Right lobe of liver (tissue), 6 donors: ENCODE data around the gene PGP. TPM values are rescaled to one million over a fixed set of nuclear protein-coding genes. Genes with fewer than 3 reads are reported as not detected.
A peak's percentile ranks its signal among the peaks of the same experiment; 100 is the strongest.

Source experiments
- ATAC-seq, 4 donors: fragments of 200-7000 bp; cut with Tn5 transposase; one replicate each; pipeline ENCODE4 v1.9.1; 2020; ENCODE audit warnings: mild to moderate bottlenecking in 4 of 4, moderate library complexity in 4 of 4
- DNase-seq, 3 donors: peaks; one replicate each; pipeline ENCODE4 v3.0.0-alpha.2; 2020
- H3K27ac ChIP-seq, 3 donors: fragments of 200-600 bp; one replicate each; pipeline ENCODE4 v1.8.0; 2022
- H3K27me3 ChIP-seq, 2 donors: fragments of 200-600 bp; one replicate each; pipeline ENCODE4 v1.8.0; 2022
- H3K36me3 ChIP-seq, 4 donors: fragments of 200-600 bp; sonication (generic) in 1 of 4; one replicate each; pipeline versions ENCODE4 v1.5.1 to v1.8.0; 2017 to 2022; ENCODE audit warnings: control low read depth in 1 of 4
- H3K4me1 ChIP-seq, 4 donors: fragments of 200-600 bp; sonication (generic) in 1 of 4; one replicate each; pipeline versions ENCODE4 v1.5.1 to v1.8.0; 2017 to 2022; ENCODE audit warnings: control low read depth in 1 of 4
- H3K4me3 ChIP-seq, 3 donors: fragments of 200-600 bp; one replicate each; pipeline ENCODE4 v1.8.0; 2022
- H3K9me3 ChIP-seq, 4 donors: fragments of 200-600 bp; sonication (generic) in 1 of 4; one replicate each; pipeline versions ENCODE4 v1.5.1 to v1.8.0; 2017 to 2022; ENCODE audit warnings: control low read depth in 1 of 4
- POLR2A ChIP-seq: fragments of 450-650 bp; IDR thresholded peaks from one replicate; pipeline ENCODE4 v1.6.1; 2017; ENCODE audit warnings: antibody characterized with exemption, mild to moderate bottlenecking
- WGBS: methylation state at CpG from one replicate; pipeline ENCODE4 v1.1.6; 2018; ENCODE audit warnings: low coverage, low lambda C conversion rate; ENCODE audit not compliant: insufficient coverage; ENCODE audit errors: missing lambda C conversion rate; 5-methylcytosine and 5-hydroxymethylcytosine counted together
- intact Hi-C, 2 donors: fragments of 100-400 bp; cut with DNase I; formaldehyde crosslinking; loops; one replicate each; pipeline versions ENCODE4 v1.11.2 to v1.14.1; 2022
- total RNA-seq, 6 experiments: library from RNA; depleted of rRNA in 2 of 6; stranded (reverse); fragments of >200 nt in 2 of 6; fragmentation: NEBNext Ultra II Directional in 3 of 6; extraction: Animal tissue kit (Norgen Biotek cat#: 25700) in 3 of 6; gene quantifications; one replicate each; pipeline versions ENCODE4 v1.1.0 to v1.2.4, GENCODE V29; 2016 to 2023
- TF ChIP-seq, protein P1 (sequence below), 4 donors: fragments of 200-600 bp in 3 of 4; fragments of 450-650 bp in 1 of 4; IDR thresholded peaks; one replicate each; pipeline versions ENCODE4 v1.5.1 to v1.8.0; 2016 to 2022; ENCODE audit warnings: antibody characterized with exemption in 4 of 4, mild to moderate bottlenecking in 2 of 4
- donor health status: DM: no; HTN: yes; CAD: no.
- donor health status: DM: no; HTN: no; CAD: no.
- donor health status: DM: no; HTN: no; CAD: no.
- donor health status: DM: no; HTN: yes; CAD: no.
- donor health status: DM: no; HTN: yes; CAD: no.

Gene PGP
- total RNA-seq, 6 experiments from 2014 or later, result 3.8 to 14.2 (median 6.9) TPM

DNA sequence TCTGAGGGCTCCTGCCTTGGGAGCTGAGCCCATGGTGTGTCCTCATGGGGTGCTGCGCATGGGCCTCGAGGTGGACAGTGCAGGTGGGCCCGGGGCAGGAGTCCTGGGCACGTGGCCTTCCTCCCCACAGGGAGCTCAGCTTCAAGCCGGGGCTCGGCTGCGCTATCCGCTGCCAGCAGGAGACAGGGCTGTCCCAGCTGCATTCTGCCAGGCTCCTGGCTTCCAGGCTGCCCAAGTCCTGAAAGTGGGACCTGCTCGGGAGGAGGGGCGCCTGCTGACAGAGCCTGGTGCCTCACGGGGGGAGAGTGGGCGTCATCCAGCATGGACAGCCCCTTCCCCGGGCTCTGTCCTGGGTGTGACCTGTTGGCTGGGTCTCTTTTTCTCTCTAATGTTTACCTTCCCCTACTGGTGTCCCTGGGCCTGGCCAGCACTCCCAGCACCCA is 51.9 kb downstream of the PGP start:
- H3K27ac ChIP-seq, result no peak overlapping the region
- H3K36me3 ChIP-seq, result peaks cover 0 to 4% (median 1%) of the 10 kb centered on the region in 4 donors
- no peaks in the 10 kb centered on the region for H3K27me3 ChIP-seq
- intact Hi-C loops, result no loop called here
- H3K4me1 ChIP-seq, result peaks cover 0 to 69% (median 25%) of the 10 kb centered on the region in 4 donors
- no peak for DNase-seq
- ATAC-seq, result no peak
- no peak for TF ChIP-seq POLR2A
- TF ChIP-seq, protein P1, sequence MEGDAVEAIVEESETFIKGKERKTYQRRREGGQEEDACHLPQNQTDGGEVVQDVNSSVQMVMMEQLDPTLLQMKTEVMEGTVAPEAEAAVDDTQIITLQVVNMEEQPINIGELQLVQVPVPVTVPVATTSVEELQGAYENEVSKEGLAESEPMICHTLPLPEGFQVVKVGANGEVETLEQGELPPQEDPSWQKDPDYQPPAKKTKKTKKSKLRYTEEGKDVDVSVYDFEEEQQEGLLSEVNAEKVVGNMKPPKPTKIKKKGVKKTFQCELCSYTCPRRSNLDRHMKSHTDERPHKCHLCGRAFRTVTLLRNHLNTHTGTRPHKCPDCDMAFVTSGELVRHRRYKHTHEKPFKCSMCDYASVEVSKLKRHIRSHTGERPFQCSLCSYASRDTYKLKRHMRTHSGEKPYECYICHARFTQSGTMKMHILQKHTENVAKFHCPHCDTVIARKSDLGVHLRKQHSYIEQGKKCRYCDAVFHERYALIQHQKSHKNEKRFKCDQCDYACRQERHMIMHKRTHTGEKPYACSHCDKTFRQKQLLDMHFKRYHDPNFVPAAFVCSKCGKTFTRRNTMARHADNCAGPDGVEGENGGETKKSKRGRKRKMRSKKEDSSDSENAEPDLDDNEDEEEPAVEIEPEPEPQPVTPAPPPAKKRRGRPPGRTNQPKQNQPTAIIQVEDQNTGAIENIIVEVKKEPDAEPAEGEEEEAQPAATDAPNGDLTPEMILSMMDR (IDR thresholded peaks at IDR 0.05), result no peak
- H3K9me3 ChIP-seq, result no peaks in the 10 kb centered on the region
- no peak overlapping the region for H3K4me3 ChIP-seq
- WGBS, result no CpG with 5 or more reads among the region's 13 CpGs

DNA sequence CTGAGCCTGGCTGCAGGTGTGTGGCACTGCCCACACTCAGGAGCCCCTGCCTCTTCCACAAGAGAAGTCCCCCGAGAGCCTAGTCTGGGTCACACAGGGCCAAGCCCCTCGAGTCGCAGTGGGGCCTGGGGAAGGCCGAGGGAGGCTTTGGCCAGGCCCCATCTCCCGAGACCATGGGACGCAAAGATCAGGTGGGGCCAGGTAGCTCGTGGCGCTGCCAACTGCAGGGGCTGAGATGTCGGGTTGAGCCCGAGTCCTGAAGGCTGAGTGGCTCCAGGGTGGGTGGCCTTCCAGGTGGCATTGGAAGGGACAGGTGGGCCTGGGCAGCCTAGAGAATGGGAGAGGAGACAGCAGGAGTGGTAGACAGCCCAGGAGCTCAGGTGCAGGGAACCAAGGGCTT is 52.7 kb downstream of the PGP start:
- H3K27ac ChIP-seq, result peak overlapping the region in 1 of 3 donors; percentile 71
- intact Hi-C loops, result no loop called here

More for the DNA sequence above, 52.7 kb downstream of the PGP start:
- H3K36me3 ChIP-seq, result peaks cover 0 to 3% (median 1%) of the 10 kb centered on the region in 4 donors
- H3K4me1 ChIP-seq, result peaks cover 0 to 72% (median 27%) of the 10 kb centered on the region in 4 donors
- WGBS, result no CpG with 5 or more reads among the region's 10 CpGs
- H3K27me3 ChIP-seq, result no peaks in the 10 kb centered on the region
- no peaks in the 10 kb centered on the region for H3K9me3 ChIP-seq
- TF ChIP-seq, protein P1 (IDR thresholded peaks at IDR 0.05), result no peak
- TF ChIP-seq POLR2A, result no peak
- H3K4me3 ChIP-seq, result no peak overlapping the region
- no peak for DNase-seq
- ATAC-seq, result no peak

Other genes with a start within 250 kb of the PGP start
- not detected for gene RNF151, start 248.0 kb downstream of the PGP start, total RNA-seq
- gene TBL3, start 242.8 kb downstream of the PGP start, total RNA-seq, result 10 to 100 TPM; 15.8 to 42.4 (median 18.1) TPM
- 1 to 10 TPM in 1 of 6 experiments, under 1 TPM in 3, not detected in 2; 0.51 to 1.3 (median 0.60) TPM for gene NOXO1, start 233.4 kb downstream of the PGP start, total RNA-seq
- gene GFER, start 230.6 kb downstream of the PGP start, total RNA-seq, result 10 to 100 TPM; 16.1 to 18.6 (median 18.0) TPM
- gene SYNGR3, start 224.9 kb downstream of the PGP start, total RNA-seq, result under 1 TPM in 1 of 6 experiments, not detected in 5; 0.22 TPM
- gene ZNF598, start 205.0 kb downstream of the PGP start, total RNA-seq, result 10 to 100 TPM; 21.6 to 46.4 (median 25.0) TPM
- gene NPW, start 195.1 kb downstream of the PGP start, total RNA-seq, result 10 to 100 TPM in 2 of 6 experiments, 1 to 10 TPM in 4; 2.7 to 12.3 (median 8.2) TPM
- 100 to 1,000 TPM; 129 to 284 (median 186) TPM for gene NHERF2, start 187.9 kb downstream of the PGP start, total RNA-seq
- 100 to 1,000 TPM in 1 of 6 experiments, 10 to 100 TPM in 5; 12.0 to 127 (median 42.6) TPM for gene NTHL1, start 167.0 kb downstream of the PGP start, total RNA-seq
- 100 to 1,000 TPM in 1 of 6 experiments, 10 to 100 TPM in 5; 25.7 to 124 (median 59.4) TPM for gene TSC2, start 166.9 kb downstream of the PGP start, total RNA-seq
- 10 to 100 TPM; 28.5 to 58.2 (median 42.8) TPM for gene PKD1, start 78.9 kb downstream of the PGP start, total RNA-seq
- gene RAB26, start 66.2 kb downstream of the PGP start, total RNA-seq, result 10 to 100 TPM in 3 of 6 experiments, 1 to 10 TPM in 3; 3.8 to 14.6 (median 8.7) TPM
- gene TRAF7, start 59.1 kb downstream of the PGP start, total RNA-seq, result 10 to 100 TPM; 40.9 to 56.2 (median 46.2) TPM
- not detected for gene CASKIN1, start 18.2 kb downstream of the PGP start, total RNA-seq
- 10 to 100 TPM; 13.1 to 51.0 (median 17.5) TPM for gene MLST8, start 9.4 kb downstream of the PGP start, total RNA-seq
- gene BRICD5, start 4.0 kb downstream of the PGP start, total RNA-seq, result 1 to 10 TPM in 4 of 6 experiments, under 1 TPM in 2; 0.74 to 3.7 (median 2.0) TPM
- 10 to 100 TPM in 4 of 6 experiments, 1 to 10 TPM in 2; 8.9 to 11.3 (median 10.4) TPM for gene E4F1, start 8.8 kb upstream of the PGP start, total RNA-seq
- gene DNASE1L2, start 21.6 kb upstream of the PGP start, total RNA-seq, result 1 to 10 TPM in 1 of 6 experiments, under 1 TPM in 4, not detected in 1; 0.31 to 1.1 (median 0.40) TPM
- gene ECI1, start 36.7 kb upstream of the PGP start, total RNA-seq, result 100 to 1,000 TPM in 2 of 6 experiments, 10 to 100 TPM in 4; 68.1 to 150 (median 85.5) TPM
- 10 to 100 TPM; 29.0 to 61.9 (median 38.9) TPM for gene RNPS1, start 53.3 kb upstream of the PGP start, total RNA-seq
- gene ABCA3, start 125.9 kb upstream of the PGP start, total RNA-seq, result 1 to 10 TPM; 1.2 to 2.9 (median 2.1) TPM
- gene CCNF, start 214.6 kb upstream of the PGP start, total RNA-seq, result 1 to 10 TPM; 1.3 to 2.7 (median 1.7) TPM
- gene TEDC2, start 245.3 kb upstream of the PGP start, total RNA-seq, result 1 to 10 TPM in 3 of 6 experiments, under 1 TPM in 3; 0.35 to 2.8 (median 0.87) TPM